Stimulated activated CD8-positive, alpha-beta memory T cell treated with anti-CD3 and anti-CD28 coated beads, Interleukin-4, amount 100 ng/mL, for 48 hours (primary cell): ENCODE measurements around the gene SNAP23.

Experiments
- DNase-seq: peaks from one replicate; pipeline ENCODE4 v3.0.0-alpha.2; 2020

The SNAP23 gene

DNA sequence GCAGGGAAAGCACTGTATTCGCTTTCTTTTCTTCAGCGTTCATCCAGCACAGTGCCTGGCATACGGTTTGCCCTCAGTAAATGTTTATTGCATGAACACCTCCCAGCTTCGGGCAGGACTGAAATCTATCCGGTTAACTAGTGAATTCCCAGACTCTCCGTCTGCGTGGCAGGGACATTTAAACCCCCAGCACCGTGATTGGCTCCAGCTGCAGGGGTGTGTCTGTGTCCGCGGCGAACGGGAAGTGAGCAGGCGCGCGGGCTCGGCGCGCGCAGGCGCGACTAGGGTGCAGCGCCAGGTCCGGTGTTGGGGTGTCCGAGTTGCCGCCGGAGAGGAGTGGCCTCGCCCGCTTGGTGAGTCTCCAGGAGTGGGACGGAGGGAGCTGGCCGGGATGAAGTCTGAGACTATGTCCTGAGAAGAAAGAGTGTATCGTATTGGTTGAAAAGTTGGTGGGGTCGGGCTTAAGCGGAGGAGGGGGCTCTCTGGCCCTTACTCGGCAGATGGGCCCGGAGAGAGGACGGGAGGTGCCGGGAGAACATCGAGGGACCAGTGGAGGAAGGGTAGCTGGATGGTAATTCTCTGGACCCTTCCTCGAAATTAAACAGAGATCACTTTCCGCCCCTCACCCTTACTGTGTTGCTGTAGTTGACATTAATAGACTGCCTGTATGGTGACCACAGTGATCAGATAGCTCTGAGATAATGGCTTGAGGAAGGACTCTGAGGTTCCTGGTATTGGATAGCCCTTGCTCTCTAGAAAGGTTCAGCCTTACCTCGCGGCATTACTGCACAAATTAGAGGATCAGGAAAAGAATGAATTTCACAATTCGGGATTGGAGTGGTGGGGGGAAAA is at the start of gene SNAP23:
Gene SNAP23 (plus strand): TSS at position 274 of the 852 bp plus-strand sequence. CDS start 16,213 bp downstream, outside the sequence.
- DNase-seq: peak; percentile 87

GRCh38 chr15:42447599-42447998 is 47.8 kb upstream of the SNAP23 start:
- no peak for DNase-seq

DNA sequence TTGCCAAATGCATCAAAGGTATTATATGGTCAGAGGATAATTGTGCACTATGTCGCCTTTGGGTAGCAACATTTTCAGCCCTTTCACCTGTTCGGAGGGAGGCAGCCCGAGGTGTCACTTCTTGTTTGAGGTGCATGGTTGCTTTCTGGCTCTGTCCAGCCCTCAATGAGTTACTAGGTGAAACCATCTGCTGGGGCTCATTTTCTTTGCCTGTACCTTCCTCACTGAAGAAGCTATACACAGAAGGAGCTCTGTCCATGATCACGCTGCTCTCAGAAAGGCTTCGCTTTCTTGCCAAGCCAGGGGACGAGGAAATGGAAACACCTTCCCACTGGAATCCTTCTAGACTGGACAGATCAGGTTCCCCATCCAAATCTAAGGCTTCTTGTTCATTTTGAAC is 47.2 kb upstream of the SNAP23 start:
- DNase-seq: no peak

GRCh38 chr15:42449770-42450424 is 45.5 kb upstream of the SNAP23 start:
- no peak for DNase-seq

GRCh38 chr15:42450425-42450790 is 45.0 kb upstream of the SNAP23 start:
- no peak for DNase-seq

- DNase-seq: no peak
Measured at GRCh38 chr15:42453826-42454225, 41.6 kb upstream of the SNAP23 start.

DNA sequence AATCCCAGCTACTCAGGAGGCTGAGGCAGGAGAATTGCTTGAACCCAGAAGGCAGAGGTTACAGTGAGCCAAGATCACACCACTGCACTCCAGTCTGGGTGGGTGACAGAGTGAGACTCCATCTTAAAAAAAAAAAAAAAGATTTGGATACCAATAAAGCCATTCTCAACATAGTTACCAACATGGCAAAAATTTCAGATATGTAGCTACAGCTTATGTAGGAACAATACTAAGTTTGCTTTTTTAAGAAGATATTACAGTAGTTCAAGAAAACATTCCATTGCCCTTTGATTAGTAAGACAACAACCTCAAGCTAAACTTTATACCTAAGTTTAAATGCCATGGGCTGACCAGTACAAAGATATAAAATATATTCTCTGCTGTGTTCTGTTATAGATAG is 38.9 kb upstream of the SNAP23 start:
- DNase-seq: no peak

- DNase-seq: no peak
Measured at GRCh38 chr15:42456971-42457370, 38.5 kb upstream of the SNAP23 start.

- DNase-seq: no peak
Measured at GRCh38 chr15:42457445-42458442, 37.7 kb upstream of the SNAP23 start.

DNA sequence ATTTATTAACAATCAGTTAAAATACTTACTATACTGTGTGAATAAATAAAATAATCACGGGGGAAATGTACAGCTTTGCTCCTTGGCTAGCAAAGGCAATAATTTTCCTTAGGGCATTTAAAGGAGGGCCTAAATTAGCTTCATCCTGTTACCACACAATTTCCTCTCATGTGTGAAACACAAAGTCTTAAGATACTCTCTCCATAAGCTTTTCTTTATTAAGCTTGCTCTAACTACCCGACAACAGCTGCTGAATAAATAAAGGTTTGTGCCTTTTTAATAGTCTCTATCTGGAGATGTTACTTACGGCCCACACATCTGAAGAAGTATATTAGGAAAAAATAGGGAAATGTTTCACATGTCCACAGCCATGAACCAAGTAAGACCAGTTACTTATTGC is 34.2 kb upstream of the SNAP23 start:
- no peak for DNase-seq

- no peak for DNase-seq
Measured at GRCh38 chr15:42465520-42466259, 29.7 kb upstream of the SNAP23 start.

- DNase-seq: no peak
Measured at GRCh38 chr15:42471002-42471401, 24.4 kb upstream of the SNAP23 start.

- no peak for DNase-seq
Measured at GRCh38 chr15:42474827-42475226, 20.6 kb upstream of the SNAP23 start.

DNA sequence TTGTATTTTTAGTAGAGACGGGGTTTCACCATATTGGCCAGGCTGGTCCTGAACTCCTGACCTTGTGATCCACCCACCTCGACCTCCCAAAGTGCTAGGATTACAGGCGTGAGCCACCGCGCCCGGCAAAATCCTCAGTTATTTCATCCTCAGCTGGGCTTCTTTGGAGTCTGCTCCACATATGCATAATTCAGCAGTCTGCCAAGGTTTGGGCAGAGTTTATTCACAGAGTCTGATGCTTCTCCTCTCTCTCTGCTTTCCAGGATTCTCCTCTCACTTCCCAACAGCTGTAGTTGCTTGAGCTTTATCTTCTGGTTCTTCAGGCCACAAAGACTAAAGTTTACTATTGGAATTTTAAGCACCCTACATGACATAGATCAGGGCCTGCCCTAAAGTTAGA is 12.7 kb upstream of the SNAP23 start:
- no peak for DNase-seq

DNA sequence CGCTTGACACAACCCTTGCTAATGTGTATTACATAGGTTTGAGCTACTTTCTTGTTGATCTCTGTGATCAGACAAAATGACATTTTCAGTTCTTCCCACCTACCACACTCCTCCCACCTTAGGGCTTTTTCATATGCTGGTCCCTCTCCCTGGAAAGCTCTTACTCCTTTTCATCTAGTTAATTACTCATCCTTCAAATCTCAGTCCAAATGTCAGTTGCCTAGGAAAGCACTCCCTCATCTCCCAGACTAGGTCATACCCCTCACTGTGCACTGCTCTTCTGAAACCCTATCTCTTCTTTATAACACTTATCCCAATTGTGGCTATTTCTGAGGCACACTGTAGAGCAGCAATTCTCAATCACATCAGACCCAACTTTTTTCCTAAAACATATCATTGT is 11.8 kb upstream of the SNAP23 start:
- DNase-seq: no peak

GRCh38 chr15:42490291-42490670 is 5.2 kb upstream of the SNAP23 start:
- DNase-seq: no peak

DNA sequence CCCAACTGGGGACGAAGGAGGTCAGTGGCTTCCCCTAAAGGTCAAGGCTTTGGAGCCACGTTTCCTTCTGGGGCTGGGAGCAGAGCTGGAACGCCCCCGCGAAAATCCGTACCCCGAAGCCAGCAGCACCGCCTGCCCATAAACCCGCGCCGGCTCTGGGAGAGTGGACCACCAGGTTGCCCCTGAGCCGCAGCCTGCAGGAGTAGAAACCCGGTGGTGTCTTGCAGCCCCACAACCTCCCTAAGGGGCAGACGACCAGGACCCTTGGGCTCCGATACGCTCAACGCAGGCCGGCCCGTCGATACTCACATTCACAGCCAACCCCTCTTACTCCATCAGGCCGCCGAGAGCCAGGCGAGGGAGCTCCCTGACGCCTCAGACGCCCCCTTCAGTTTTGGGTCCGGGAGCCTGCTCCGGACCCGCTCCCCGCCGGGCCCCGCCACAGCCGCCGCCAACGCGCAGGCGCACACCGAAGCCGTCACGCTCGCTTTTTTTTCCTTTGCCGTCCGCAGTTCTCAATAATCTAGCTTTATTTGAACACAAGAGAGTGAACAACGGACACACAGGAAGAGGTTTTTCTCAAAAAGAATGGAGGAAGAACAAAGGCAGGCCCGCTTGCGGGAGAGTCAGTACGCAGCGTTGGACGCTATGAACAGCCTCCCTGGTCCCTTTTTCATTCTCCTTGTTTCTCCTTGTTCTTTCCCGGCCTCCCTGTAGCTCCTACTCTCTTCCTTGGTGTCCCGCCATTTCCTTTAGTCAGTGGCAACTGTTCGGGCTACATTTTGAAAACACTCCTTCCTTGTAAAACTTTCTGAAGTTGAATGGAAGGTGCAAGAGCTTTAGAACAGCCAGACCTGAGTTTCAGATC is 4.5 kb upstream of the SNAP23 start, which contains the start of gene ZNF106:
Gene ZNF106 (minus strand): TSS at position 471 of the 868 bp plus-strand sequence. CDS start 18,852 bp downstream, outside the sequence.
- peak; percentile 90 for DNase-seq

DNA sequence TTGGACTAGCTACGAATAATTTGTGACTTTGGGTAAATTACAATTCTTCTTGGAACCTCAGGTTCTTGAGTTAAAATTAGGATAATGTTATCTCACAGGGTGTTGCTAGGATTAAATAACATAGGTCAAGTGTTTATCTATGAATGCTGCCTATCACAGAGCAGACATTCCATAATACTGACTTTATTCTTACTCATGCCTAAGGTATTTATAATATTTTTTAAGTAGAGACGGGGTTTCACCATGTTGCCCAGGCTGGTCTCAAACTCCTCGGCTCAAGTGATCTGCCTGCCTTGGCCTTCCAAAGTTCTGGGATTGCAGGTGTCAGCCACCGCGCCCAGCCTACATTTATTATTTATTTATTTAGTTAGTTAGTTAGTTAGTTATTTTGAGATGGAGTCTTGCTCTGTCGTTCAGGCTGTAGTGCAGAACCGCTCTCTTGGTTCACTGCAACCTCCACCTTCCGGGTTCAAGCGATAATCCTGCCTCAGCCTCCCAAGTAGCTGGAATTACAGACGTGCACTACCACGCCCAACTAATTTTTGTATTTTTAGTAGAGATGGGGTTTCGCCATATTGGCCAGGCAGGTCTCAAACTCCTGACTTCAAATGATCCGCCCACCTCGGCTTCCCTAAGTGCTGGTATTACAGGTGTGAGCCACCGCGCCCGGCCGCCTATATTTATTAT is 3.8 kb upstream of the SNAP23 start:
- DNase-seq: no peak

DNA sequence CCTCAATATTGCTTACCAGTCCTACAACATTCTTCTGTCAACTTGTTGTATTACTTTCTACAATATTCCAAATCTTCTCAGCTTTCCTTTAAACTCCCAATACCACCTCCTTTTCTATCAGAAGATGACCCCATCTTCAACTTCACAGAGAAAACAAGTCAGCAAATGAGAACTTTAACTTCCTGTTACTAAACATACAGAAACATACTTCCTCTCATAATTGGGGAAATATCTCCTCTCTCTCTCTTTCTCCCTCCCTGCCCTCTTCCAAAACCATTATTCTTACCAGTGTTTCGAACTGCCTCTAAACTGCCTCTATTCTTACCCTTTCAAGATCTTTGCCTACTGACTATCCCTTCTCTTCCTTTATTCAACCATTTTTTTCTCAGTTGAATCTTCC is 1.8 kb upstream of the SNAP23 start:
- DNase-seq: no peak

DNA sequence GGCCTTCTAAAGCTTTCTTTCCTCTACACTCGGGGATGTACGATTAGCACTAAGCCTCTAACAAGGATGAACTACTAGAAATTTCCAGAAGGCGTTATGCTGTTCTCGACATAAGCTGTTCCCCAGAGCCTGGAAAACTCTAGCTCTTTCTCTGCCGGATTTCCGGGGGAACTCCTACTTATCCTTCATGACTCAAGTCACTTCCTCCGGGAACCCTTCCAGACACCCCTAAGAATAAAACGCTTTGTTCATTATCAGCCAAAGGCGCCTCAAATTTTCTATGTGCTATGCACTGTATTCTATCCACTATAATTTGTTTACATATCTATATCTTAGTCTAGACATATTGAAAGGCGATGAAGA is 455 bp upstream of the SNAP23 start:
- no peak for DNase-seq
